Activated naive CD4-positive, alpha-beta T cell treated with anti-CD3 and anti-CD28 coated beads, Interleukin-2, amount 50 U/mL, for 16 hours (primary cell): Measurements from ENCODE around the gene AGPS.
"Not testable (repeated sequence)": the region's sequence is repeated elsewhere in the genome, so short reads cannot be mapped to it uniquely, and the experiment has no call there.

Source experiments
- DNase-seq: peaks from one replicate; pipeline ENCODE4 v3.0.0-alpha.2; 2020

AGPS gene

GRCh38 chr2:177533253-177533652 is 140.7 kb downstream of the AGPS start:
- no peak for DNase-seq

GRCh38 chr2:177535000-177535399 is 142.4 kb downstream of the AGPS start:
- DNase-seq = no peak

GRCh38 chr2:177535958-177536504 is 143.5 kb downstream of the AGPS start:
- DNase-seq = no peak

GRCh38 chr2:177537213-177537612 is 144.6 kb downstream of the AGPS start:
- no peak for DNase-seq

- DNase-seq = no peak
Measured at GRCh38 chr2:177537636-177538035, 145.1 kb downstream of the AGPS start.

GRCh38 chr2:177538323-177538722 is 145.8 kb downstream of the AGPS start:
- DNase-seq = no peak

GRCh38 chr2:177540283-177540682 is 147.7 kb downstream of the AGPS start:
- no peak for DNase-seq

GRCh38 chr2:177541258-177541991 is 148.9 kb downstream of the AGPS start:
- no peak for DNase-seq

- DNase-seq = no peak
Measured at GRCh38 chr2:177542396-177542795, 149.8 kb downstream of the AGPS start.

GRCh38 chr2:177543007-177543760 is 150.6 kb downstream of the AGPS start:
- no peak for DNase-seq

- DNase-seq = no peak
Measured at GRCh38 chr2:177545143-177545542, 152.6 kb downstream of the AGPS start.

GRCh38 chr2:177545981-177546585 is 153.5 kb downstream of the AGPS start:
- DNase-seq = no peak

GRCh38 chr2:177547122-177547521 is 154.5 kb downstream of the AGPS start:
- DNase-seq = no peak

GRCh38 chr2:177547772-177548171 is 155.2 kb downstream of the AGPS start:
- no peak for DNase-seq

GRCh38 chr2:177548636-177549035 is 156.1 kb downstream of the AGPS start:
- no peak for DNase-seq

- no peak for DNase-seq
Measured at GRCh38 chr2:177549171-177549570, 156.6 kb downstream of the AGPS start.

- DNase-seq = no peak
Measured at GRCh38 chr2:177550264-177551200, 158.0 kb downstream of the AGPS start.

- DNase-seq = not testable (repeated sequence)
Measured at GRCh38 chr2:177551360-177551759, 158.8 kb downstream of the AGPS start.

- no peak for DNase-seq
Measured at GRCh38 chr2:177551989-177552421, 159.4 kb downstream of the AGPS start.

- peak; percentile 89 for DNase-seq
Measured at GRCh38 chr2:177552422-177553175, 160.0 kb downstream of the AGPS start.

GRCh38 chr2:177553176-177553884 is 160.8 kb downstream of the AGPS start:
- no peak for DNase-seq
